ENCODE data around the gene COLGALT1.
A peak's percentile ranks its signal among the peaks of the same experiment; 100 is the strongest.
"Not testable (repeated sequence)": the region's sequence is repeated elsewhere in the genome, so short reads cannot be mapped to it uniquely, and the experiment has no call there.

The COLGALT1 gene

DNA sequence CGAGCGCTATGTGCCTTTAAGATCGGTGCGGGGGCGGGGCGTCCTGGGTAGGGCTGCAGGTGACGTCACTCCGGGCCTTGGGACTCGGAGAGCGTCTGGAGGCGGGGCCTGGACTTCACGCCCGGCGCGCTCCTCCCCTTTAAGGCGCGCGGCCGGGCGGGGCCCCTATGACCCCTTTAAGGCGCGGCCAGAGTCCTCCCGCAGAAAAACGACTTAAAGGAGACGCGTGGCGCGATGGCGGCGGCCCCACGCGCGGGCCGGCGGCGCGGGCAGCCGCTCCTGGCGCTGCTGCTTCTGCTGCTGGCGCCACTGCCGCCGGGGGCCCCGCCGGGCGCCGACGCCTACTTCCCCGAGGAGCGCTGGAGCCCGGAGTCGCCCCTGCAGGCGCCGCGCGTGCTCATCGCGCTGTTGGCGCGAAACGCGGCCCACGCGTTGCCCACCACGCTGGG lies at the start of gene COLGALT1:
COLGALT1 (plus strand) TSS at position 170 of the 449 bp plus-strand sequence; CDS start at position 235, 65 bp downstream.
- TF ChIP-seq SUZ12 (IDR thresholded peaks at IDR 0.05; ENCODE audit: extremely low read depth, insufficient read depth, insufficient read length) (no peak), ZNF274 (IDR thresholded peaks at IDR 0.05; ENCODE audit: low read depth, low read length) (no peak), YY1 (IDR thresholded peaks at IDR 0.05; ENCODE audit: insufficient read depth, insufficient read length) (no peak)
- H3K9ac ChIP-seq (ENCODE audit: insufficient read length, low read depth): peak within 1 kb of the TSS; percentile 99
- no peaks in the 10 kb centered on the region for H3K9me3 ChIP-seq (ENCODE audit: insufficient read depth, low read length)
- H3K27me3 ChIP-seq (ENCODE audit: insufficient read depth, insufficient read length): no peaks in the 10 kb centered on the region
- H3K4me1 ChIP-seq (ENCODE audit: insufficient read depth, insufficient read length): peaks cover 10% of the 10 kb centered on the region
- peak within 1 kb of the TSS; percentile 99 for H3K4me3 ChIP-seq (ENCODE audit: insufficient read length, low read depth)
- peaks cover 24% of the 10 kb centered on the region for H3K36me3 ChIP-seq (ENCODE audit: insufficient read depth, insufficient read length, low read length)
- peak; percentile 97 for DNase-seq (ENCODE audit: low read depth, low spot score)

DNA sequence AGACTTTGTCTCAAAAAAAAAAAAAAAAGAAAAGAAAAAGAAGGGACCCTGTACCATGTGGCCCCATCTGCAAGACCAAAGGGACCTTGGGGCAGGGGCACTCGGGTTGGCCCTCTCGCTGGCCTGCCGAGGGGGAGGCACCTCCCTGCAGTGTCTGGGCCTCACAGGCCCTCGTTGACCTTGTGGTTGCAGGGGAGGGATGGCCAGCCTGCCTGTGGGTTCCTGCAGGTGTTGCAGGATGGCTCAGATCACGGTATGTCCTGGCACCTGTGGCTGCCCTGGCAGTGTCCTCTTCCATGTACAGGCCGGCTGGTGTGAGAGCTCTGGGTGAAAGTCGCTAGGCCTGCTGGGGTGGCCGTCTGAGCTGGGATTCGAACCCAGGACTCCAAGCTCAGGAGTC lies 48.7 kb upstream of the COLGALT1 start:
- Histone ChIP-seq H3K27me3 (ENCODE audit: insufficient read depth, insufficient read length) (no peaks in the 10 kb centered on the region), H3K9me3 (ENCODE audit: insufficient read depth, low read length) (no peaks in the 10 kb centered on the region; the same call in 1 of the 2 replicates), H3K9ac (ENCODE audit: insufficient read length, low read depth) (no peak overlapping the region), H3K36me3 (ENCODE audit: insufficient read depth, insufficient read length, low read length) (peaks cover 22% of the 10 kb centered on the region), H3K4me1 (ENCODE audit: insufficient read depth, insufficient read length) (peaks cover 9% of the 10 kb centered on the region), H3K4me3 (ENCODE audit: insufficient read length, low read depth) (no peak overlapping the region)
- no peak for TF ChIP-seq SUZ12 (IDR thresholded peaks at IDR 0.05; ENCODE audit: extremely low read depth, insufficient read depth, insufficient read length)
- TF ChIP-seq ZNF274 (IDR thresholded peaks at IDR 0.05; ENCODE audit: low read depth, low read length): no peak
- TF ChIP-seq YY1 (IDR thresholded peaks at IDR 0.05; ENCODE audit: insufficient read depth, insufficient read length): no peak
- DNase-seq (ENCODE audit: low read depth, low spot score): no peak

DNA sequence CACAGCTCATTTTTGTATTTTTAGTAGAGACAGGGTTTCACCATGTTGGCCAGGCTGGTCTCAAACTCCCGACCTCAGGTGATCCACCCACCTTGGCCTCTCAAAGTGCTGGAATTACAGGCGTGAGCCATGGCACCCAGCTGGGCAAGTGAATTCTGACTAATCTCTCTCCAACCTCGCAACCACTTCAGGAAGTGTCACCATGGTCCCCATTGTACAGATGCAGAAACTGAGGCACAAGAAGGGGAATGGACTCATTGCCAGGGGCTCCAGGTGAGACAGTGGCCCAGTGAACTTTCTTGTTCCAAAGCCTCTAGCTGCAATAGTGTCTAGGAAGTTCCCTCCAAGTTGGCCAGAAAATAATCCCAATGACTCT lies 46.9 kb upstream of the COLGALT1 start:
- H3K36me3 ChIP-seq (ENCODE audit: insufficient read depth, insufficient read length, low read length): peaks cover 27% of the 10 kb centered on the region
- DNase-seq (ENCODE audit: low read depth, low spot score); H3K9me3 ChIP-seq (ENCODE audit: insufficient read depth, low read length); H3K9ac ChIP-seq (ENCODE audit: insufficient read length, low read depth); H3K4me3 ChIP-seq (ENCODE audit: insufficient read length, low read depth); H3K27me3 ChIP-seq (ENCODE audit: insufficient read depth, insufficient read length): not testable (repeated sequence)
- H3K4me1 ChIP-seq (ENCODE audit: insufficient read depth, insufficient read length): peaks cover 13% of the 10 kb centered on the region

DNA sequence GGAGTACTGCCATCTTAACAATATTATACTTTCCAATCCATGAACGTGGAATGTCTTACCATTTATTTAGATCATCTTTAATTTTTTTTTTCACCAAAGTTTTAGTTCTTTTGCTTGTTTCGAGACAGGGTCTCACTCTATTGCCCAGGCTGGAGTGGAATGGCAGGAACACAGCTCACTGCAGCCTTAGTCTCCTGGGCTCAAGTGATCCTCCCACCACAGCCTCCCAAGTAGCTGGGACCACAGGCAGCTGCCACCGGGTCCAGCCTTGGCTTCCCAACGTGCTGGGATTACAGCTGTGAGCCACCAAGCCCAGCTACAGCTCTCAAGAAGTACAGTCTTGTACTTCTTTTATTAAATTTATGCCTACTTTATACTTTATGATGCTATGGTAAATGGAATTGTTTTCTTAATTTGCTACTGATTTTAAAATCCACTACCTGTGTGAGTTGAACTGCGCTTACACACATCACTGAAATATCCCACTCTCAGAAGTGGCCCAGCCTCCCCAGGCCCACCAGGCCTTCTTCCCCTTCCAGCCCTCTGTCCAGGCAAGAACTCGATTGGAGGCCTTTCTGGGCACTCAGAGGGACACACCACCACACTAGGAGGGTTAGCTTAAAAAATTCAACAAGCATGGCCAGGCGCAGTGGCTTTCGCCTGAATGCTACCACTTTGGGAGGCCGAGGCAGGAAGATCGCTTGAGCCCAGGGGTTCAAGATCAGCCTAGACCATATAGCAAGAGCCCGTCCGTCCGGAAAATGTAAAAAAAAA lies 45.0 kb upstream of the COLGALT1 start:
- TF ChIP-seq ZNF274 (IDR thresholded peaks at IDR 0.05; ENCODE audit: low read depth, low read length) (no peak), YY1 (IDR thresholded peaks at IDR 0.05; ENCODE audit: insufficient read depth, insufficient read length) (no peak), SUZ12 (IDR thresholded peaks at IDR 0.05; ENCODE audit: extremely low read depth, insufficient read depth, insufficient read length) (no peak)
- DNase-seq (ENCODE audit: low read depth, low spot score): no peak
- Histone ChIP-seq H3K9ac (ENCODE audit: insufficient read length, low read depth) (peak overlapping the region; percentile 98), H3K27me3 (ENCODE audit: insufficient read depth, insufficient read length) (no peaks in the 10 kb centered on the region), H3K36me3 (ENCODE audit: insufficient read depth, insufficient read length, low read length) (peaks cover 35% of the 10 kb centered on the region), H3K9me3 (ENCODE audit: insufficient read depth, low read length) (no peaks in the 10 kb centered on the region; the same call in 1 of the 2 replicates), H3K4me1 (ENCODE audit: insufficient read depth, insufficient read length) (peaks cover 13% of the 10 kb centered on the region), H3K4me3 (ENCODE audit: insufficient read length, low read depth) (peak overlapping the region; percentile 94)

DNA sequence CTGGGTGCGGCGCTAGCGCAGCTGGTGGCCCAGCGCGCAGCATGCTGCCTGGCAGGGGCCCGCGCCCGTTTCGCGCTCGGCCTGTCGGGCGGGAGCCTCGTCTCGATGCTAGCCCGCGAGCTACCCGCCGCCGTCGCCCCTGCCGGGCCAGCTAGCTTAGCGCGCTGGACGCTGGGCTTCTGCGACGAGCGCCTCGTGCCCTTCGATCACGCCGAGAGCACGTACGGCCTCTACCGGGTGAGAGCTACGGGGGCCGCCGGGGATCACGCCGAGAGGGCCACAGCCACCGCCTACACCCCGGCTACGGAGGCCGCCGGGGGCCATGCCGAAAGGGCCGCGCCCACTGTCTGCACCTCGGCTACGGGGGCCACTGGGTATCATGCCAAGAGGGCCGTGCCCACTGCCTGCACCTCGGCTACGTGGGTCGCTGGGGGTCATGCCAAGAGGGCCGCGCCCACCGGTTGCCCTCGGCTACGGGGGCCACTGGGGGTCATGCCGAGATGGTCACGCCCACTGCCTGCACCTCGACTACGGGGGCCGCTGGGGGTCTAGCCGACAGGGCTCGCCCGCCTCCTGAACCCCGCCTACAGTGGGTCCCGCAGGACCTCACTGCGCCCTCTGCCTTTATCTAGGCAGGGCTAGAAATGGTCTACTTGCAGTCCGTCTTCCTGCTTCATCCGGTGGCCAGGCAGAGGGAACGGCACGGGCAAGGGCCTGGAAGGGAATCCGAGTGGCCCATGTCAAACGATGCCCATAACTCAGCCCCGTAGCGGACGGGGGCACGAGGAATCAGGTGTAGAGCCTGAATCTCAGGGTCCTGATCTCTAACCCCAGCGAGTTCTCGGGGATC lies 43.5 kb upstream of the COLGALT1 start:
- H3K4me1 ChIP-seq (ENCODE audit: insufficient read depth, insufficient read length): peaks cover 17% of the 10 kb centered on the region
- no peaks in the 10 kb centered on the region for H3K27me3 ChIP-seq (ENCODE audit: insufficient read depth, insufficient read length)
- peak; percentile 75 for DNase-seq (ENCODE audit: low read depth, low spot score)
- TF ChIP-seq ZNF274 (IDR thresholded peaks at IDR 0.05; ENCODE audit: low read depth, low read length) (no peak), SUZ12 (IDR thresholded peaks at IDR 0.05; ENCODE audit: extremely low read depth, insufficient read depth, insufficient read length) (no peak), YY1 (IDR thresholded peaks at IDR 0.05; ENCODE audit: insufficient read depth, insufficient read length) (no peak)
- H3K9me3 ChIP-seq (ENCODE audit: insufficient read depth, low read length): no peaks in the 10 kb centered on the region; the same call in 1 of the 2 replicates
- peaks cover 46% of the 10 kb centered on the region for H3K36me3 ChIP-seq (ENCODE audit: insufficient read depth, insufficient read length, low read length)
- H3K9ac ChIP-seq (ENCODE audit: insufficient read length, low read depth): peak overlapping the region; percentile 98
- peak overlapping the region; percentile 94 for H3K4me3 ChIP-seq (ENCODE audit: insufficient read length, low read depth)

DNA sequence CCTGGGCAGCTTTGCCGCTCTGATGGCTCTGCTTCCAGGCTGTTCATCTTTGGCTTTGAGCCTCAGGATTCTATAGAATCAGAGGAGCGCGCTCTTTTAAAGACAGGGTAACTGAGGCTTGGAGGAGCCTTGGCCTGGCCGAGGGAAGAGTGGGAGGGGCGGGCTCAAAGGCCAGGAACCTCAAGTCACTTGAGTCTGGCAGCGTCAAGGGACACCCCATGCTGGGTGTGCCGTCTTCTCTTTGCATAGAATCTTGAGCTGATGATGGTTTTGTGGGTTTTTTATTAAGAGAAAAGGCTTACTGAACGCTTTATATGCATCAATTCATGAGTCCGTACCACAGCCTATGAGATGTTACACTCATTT lies 42.9 kb upstream of the COLGALT1 start:
- Histone ChIP-seq H3K27me3 (ENCODE audit: insufficient read depth, insufficient read length) (no peaks in the 10 kb centered on the region), H3K9ac (ENCODE audit: insufficient read length, low read depth) (peak overlapping the region; percentile 98), H3K36me3 (ENCODE audit: insufficient read depth, insufficient read length, low read length) (peaks cover 51% of the 10 kb centered on the region), H3K9me3 (ENCODE audit: insufficient read depth, low read length) (peaks cover 6% of the 10 kb centered on the region), H3K4me1 (ENCODE audit: insufficient read depth, insufficient read length) (peaks cover 17% of the 10 kb centered on the region), H3K4me3 (ENCODE audit: insufficient read length, low read depth) (peak overlapping the region; percentile 94)
- no peak for TF ChIP-seq SUZ12 (IDR thresholded peaks at IDR 0.05; ENCODE audit: extremely low read depth, insufficient read depth, insufficient read length)
- no peak for TF ChIP-seq ZNF274 (IDR thresholded peaks at IDR 0.05; ENCODE audit: low read depth, low read length)
- TF ChIP-seq YY1 (IDR thresholded peaks at IDR 0.05; ENCODE audit: insufficient read depth, insufficient read length): no peak
- no peak for DNase-seq (ENCODE audit: low read depth, low spot score)

All from NT2/D1 (cell line).